ENCODE data around the gene FGD5.

Gene FGD5

GRCh38 chr3:14876921-14877333, 58.2 kb downstream of the FGD5 start:
- no peak for DNase-seq (ENCODE audit: extremely low read depth, low read depth)
- no peak overlapping the region for H3K4me3 ChIP-seq (replicated peaks; ENCODE audit: low read depth, low read length)
- TF ChIP-seq, protein P1, sequence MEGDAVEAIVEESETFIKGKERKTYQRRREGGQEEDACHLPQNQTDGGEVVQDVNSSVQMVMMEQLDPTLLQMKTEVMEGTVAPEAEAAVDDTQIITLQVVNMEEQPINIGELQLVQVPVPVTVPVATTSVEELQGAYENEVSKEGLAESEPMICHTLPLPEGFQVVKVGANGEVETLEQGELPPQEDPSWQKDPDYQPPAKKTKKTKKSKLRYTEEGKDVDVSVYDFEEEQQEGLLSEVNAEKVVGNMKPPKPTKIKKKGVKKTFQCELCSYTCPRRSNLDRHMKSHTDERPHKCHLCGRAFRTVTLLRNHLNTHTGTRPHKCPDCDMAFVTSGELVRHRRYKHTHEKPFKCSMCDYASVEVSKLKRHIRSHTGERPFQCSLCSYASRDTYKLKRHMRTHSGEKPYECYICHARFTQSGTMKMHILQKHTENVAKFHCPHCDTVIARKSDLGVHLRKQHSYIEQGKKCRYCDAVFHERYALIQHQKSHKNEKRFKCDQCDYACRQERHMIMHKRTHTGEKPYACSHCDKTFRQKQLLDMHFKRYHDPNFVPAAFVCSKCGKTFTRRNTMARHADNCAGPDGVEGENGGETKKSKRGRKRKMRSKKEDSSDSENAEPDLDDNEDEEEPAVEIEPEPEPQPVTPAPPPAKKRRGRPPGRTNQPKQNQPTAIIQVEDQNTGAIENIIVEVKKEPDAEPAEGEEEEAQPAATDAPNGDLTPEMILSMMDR (IDR thresholded peaks at IDR 0.05; ENCODE audit: low read depth, low read length, missing control alignments) = no peak

DNA sequence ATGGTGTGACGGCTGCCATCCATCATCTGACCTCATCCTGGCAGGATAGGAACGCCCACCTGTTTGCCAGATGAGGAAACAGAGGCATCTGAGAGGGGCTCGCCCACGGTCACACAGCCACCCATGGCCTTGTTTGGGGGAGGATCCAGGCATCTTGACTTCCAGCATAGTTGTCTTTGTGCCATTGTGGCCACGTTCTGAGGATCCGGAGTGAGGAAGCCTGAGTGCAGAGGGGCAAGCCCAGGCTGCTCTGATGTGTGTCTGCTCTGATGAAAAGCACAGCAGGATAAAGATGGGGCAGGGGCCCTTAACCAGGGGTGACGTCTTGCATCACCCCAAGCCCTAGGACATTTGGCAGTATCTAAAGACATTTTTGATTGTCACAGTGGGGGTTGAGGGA, 58.7 kb downstream of the FGD5 start:
- TF ChIP-seq, protein P1 (IDR thresholded peaks at IDR 0.05; ENCODE audit: low read depth, low read length, missing control alignments) = no peak
- no peak overlapping the region for H3K4me3 ChIP-seq (replicated peaks; ENCODE audit: low read depth, low read length)
- no peak for DNase-seq (ENCODE audit: extremely low read depth, low read depth)

DNA sequence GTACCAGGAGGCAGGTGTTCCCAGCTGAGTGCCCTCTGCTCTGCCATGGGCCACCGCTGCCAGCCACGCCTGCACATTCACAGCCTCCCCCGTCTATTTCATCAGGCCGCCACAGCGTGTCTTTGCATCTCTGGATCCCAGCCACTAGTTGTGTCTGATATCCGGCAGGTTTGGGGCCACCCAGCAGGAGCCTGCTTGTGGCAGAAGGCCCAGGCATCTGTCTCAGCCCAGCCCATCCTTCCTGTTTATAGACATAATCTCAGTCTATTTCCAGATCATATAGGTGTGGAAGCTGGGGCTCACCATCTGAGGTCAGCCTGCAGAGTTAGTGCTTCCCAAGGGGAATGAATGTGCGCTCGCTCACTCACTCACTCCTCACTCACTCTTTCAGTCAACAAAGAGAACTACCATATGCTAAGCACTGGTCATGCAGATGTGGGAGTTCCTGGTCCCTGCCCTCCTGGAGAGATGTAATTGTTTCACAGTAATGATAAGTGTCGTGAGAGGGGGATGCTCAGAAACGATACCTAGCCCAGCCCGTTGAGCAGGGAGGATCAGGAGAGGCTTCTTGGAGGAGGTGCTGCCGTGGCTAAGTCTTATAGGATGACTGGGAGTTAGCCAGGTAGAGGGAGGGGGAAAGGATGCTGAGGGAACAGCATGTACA, 60.6 kb downstream of the FGD5 start:
- DNase-seq (ENCODE audit: extremely low read depth, low read depth) = no peak
- TF ChIP-seq, protein P1 (IDR thresholded peaks at IDR 0.05; ENCODE audit: low read depth, low read length, missing control alignments) = no peak
- no peak overlapping the region for H3K4me3 ChIP-seq (replicated peaks; ENCODE audit: low read depth, low read length)

DNA sequence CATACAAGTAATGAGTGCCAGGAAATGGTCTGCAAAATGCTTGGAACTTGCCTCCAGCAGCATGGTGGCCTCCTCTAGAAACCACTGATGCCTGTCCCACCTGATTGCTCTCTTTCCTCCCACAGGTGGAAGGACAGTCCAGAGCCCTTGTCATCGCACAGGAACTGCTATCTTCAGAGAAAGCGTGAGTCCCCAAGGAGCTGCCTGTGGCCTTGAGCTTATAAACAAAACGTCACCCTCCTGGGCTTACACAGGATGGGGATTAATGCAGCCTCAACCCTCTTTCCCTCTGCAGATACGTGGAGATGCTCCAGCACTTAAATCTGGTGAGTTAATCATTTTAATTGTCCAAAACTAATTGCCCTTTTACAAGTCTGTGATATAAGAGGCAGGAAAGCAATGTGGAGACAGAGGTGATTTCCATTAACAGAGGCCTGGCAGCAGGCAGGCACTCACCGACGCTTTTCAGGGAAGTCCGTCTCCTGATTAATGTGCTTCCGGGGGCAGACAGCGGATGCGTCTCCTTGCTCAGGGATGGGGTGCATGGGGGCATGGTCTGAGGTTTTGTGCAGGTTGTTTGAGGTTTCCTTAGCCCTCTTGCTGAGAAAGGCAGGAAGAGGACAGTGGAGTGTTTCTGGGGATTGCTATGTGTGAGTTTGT, 61.8 kb downstream of the FGD5 start:
- TF ChIP-seq, protein P1 (IDR thresholded peaks at IDR 0.05; ENCODE audit: low read depth, low read length, missing control alignments) = no peak
- DNase-seq (ENCODE audit: extremely low read depth, low read depth) = no peak

GRCh38 chr3:14883226-14883625, 64.5 kb downstream of the FGD5 start:
- TF ChIP-seq, protein P1 (IDR thresholded peaks at IDR 0.05; ENCODE audit: low read depth, low read length, missing control alignments) = no peak
- DNase-seq (ENCODE audit: extremely low read depth, low read depth) = no peak
- H3K4me3 ChIP-seq (replicated peaks; ENCODE audit: low read depth, low read length) = no peak overlapping the region

More for the DNA sequence above, 61.8 kb downstream of the FGD5 start:
- H3K4me3 ChIP-seq (replicated peaks; ENCODE audit: low read depth, low read length) = no peak overlapping the region

- H3K4me3 ChIP-seq (replicated peaks; ENCODE audit: low read depth, low read length) = no peak overlapping the region
- TF ChIP-seq, protein P1 (IDR thresholded peaks at IDR 0.05; ENCODE audit: low read depth, low read length, missing control alignments) = no peak
- no peak for DNase-seq (ENCODE audit: extremely low read depth, low read depth)
Measured at GRCh38 chr3:14884665-14885064, 65.9 kb downstream of the FGD5 start.
